Measurements from ENCODE around the gene CETN3.

- TF ChIP-seq EZH2 (IDR thresholded peaks at IDR 0.05; ENCODE audit: insufficient read depth, poor library complexity, severe bottlenecking) (no peak), EZH2phosphoT487 (IDR thresholded peaks at IDR 0.05; ENCODE audit: insufficient read depth, low read depth) (no peak)
Measured at GRCh38 chr5:90356622-90357021, 52.9 kb downstream of the CETN3 start.
